AG04449 (cell line): ENCODE results near the gene OGDH.

ENCODE experiments used
- CTCF ChIA-PET: fragments of 350-600 bp; formaldehyde crosslinking; extraction: SDS; loops from one replicate; lab custom pipeline; 2021; ENCODE audit warnings: antibody characterized with exemption; lab: Yijun Ruan, JAX
- POLR2A ChIA-PET: fragments of 400-600, 350-600 bp; formaldehyde crosslinking; extraction: SDS; loops from one replicate; lab custom pipeline; 2020; ENCODE audit warnings: antibody characterized with exemption, inconsistent platforms; lab: Yijun Ruan, JAX
- DNase-seq: peaks from one replicate; pipeline ENCODE4 v3.0.0-alpha.2; 2010; ENCODE audit warnings: low read depth, low spot score
- H3K4me3 ChIP-seq: 2 replicates; pipeline ENCODE4 v1.5.1; 2011; ENCODE audit warnings: low read depth, mild to moderate bottlenecking, control low read depth, low read length
- CTCF ChIP-seq: IDR thresholded peaks from one replicate; pipeline ENCODE4 v1.5.1; 2011; ENCODE audit warnings: mild to moderate bottlenecking, moderate library complexity, low read length, control low read depth, inconsistent platforms; ENCODE audit not compliant: insufficient read depth; ENCODE audit errors: missing control alignments

Gene OGDH

GRCh38 chr7:44574287-44574872 lies 32.0 kb upstream of the OGDH start:
- peak overlapping the region; percentile 98 for H3K4me3 ChIP-seq
- ChIA-PET POLR2A (interaction anchor here (0.7 to 1.4 kb wide), 8 partner anchors 9 to 343 kb away, joined by 3 to 8 read pairs (median 4); no protein-coding TSS in a partner anchor), CTCF (interaction anchor here (0.6 to 9.9 kb wide), 5 partner anchors 7 to 348 kb away, joined by 3 to 79 read pairs (median 4); partner anchors contain the start of gene TMED4)
- TF ChIP-seq CTCF = no peak
- no peak for DNase-seq

- TF ChIP-seq CTCF = no peak
- CTCF ChIA-PET = interaction anchor here (1.2 to 9.9 kb wide), 2 partner anchors 11 to 226 kb away, joined by 4 to 79 read pairs; no protein-coding TSS in a partner anchor
- DNase-seq = no peak
- POLR2A ChIA-PET = no interaction called here
- no peak overlapping the region; the same call in 1 of the 2 replicates for H3K4me3 ChIP-seq
Observed at GRCh38 chr7:44575054-44575453, 31.4 kb upstream of the OGDH start.

- POLR2A ChIA-PET = no interaction called here
- H3K4me3 ChIP-seq = no peak overlapping the region
- DNase-seq = no peak
- TF ChIP-seq CTCF = no peak
- CTCF ChIA-PET = interaction anchor here (9.9 kb wide), 1 partner anchor 12 kb away, joined by 79 read pairs; no protein-coding TSS in a partner anchor
Observed at GRCh38 chr7:44576228-44576627, 30.2 kb upstream of the OGDH start.

- H3K4me3 ChIP-seq = peak overlapping the region; percentile 94
- POLR2A ChIA-PET = interaction anchor here (1.1 to 1.5 kb wide), 4 partner anchors 16 to 303 kb away, joined by 3 to 7 read pairs (median 4); partner anchors contain the start of gene H2AZ2
- DNase-seq = no peak
- CTCF ChIA-PET = interaction anchor here (0.9 to 9.9 kb wide), 9 partner anchors 8 to 340 kb away, joined by 3 to 79 read pairs (median 4); partner anchors contain the start of genes DDX56 and H2AZ2
- TF ChIP-seq CTCF = no peak
Observed at GRCh38 chr7:44580945-44581878, 25.2 kb upstream of the OGDH start.

GRCh38 chr7:44581879-44582603 lies 24.4 kb upstream of the OGDH start, which contains the start of gene TMED4:
Gene TMED4, minus strand, starts transcription at chr7:44582231. Its CDS starts 25 bp downstream, at chr7:44582206.
- peak; percentile 83 for DNase-seq
- ChIA-PET POLR2A (interaction anchor here (0.5 to 1.5 kb wide), 9 partner anchors 25 to 303 kb away, joined by 3 to 8 read pairs (median 3); partner anchors contain the start of genes H2AZ2 and OGDH), CTCF (interaction anchor here (0.7 to 2.6 kb wide), 11 partner anchors 9 to 554 kb away, joined by 3 to 9 read pairs (median 4); partner anchors contain the start of gene DDX56)
- TF ChIP-seq CTCF = no peak
- H3K4me3 ChIP-seq = peak within 1 kb of the TSS; percentile 94
